ENCODE measurements around the gene FYB2. TPM values are rescaled to one million over a fixed set of nuclear protein-coding genes. Genes with fewer than 3 reads are reported as not detected.

The FYB2 gene
- total and polyA plus RNA-seq, 2 experiments from 2014 or later, result 15.5 to 18.6 TPM

GRCh38 chr1:56745231-56745630 lies 74.0 kb downstream of the FYB2 start:
- Histone ChIP-seq H3K36me3 (replicated peaks; ENCODE audit: insufficient read depth, low read depth) (no peaks in the 10 kb centered on the region), H3K4me3 (no peak overlapping the region), H2AFZ (no peak overlapping the region), H3K4me2 (no peak overlapping the region), H3K79me2 (no peaks in the 10 kb centered on the region), H4K20me1 (ENCODE audit: insufficient read depth, poor library complexity, severe bottlenecking) (no peaks in the 10 kb centered on the region), H3K4me1 (ENCODE audit: insufficient read depth) (no peaks in the 10 kb centered on the region), H3K27ac (no peak overlapping the region), H3K27me3 (no peaks in the 10 kb centered on the region), H3K9me2 (replicated peaks; ENCODE audit: insufficient read depth) (no peaks in the 10 kb centered on the region), H3K9me3 (ENCODE audit: low read depth) (no peaks in the 10 kb centered on the region)
- TF ChIP-seq CTCF (IDR thresholded peaks at IDR 0.05; ENCODE audit: poor library complexity) (no peak), EZH2 (IDR thresholded peaks at IDR 0.05; ENCODE audit: borderline replicate concordance) (no peak), EZH2phosphoT487 (IDR thresholded peaks at IDR 0.05; ENCODE audit: low read depth, severe bottlenecking, unreplicated experiment) (no peak)
- DNase-seq (ENCODE audit: low spot score), result no peak
- 93% methylated on average over 3 of the region's 3 CpGs for WGBS (ENCODE audit: low lambda C conversion rate, missing lambda C conversion rate)

- Histone ChIP-seq H3K4me3 (no peak overlapping the region), H3K79me2 (no peaks in the 10 kb centered on the region), H3K9me3 (ENCODE audit: low read depth) (no peaks in the 10 kb centered on the region), H2AFZ (no peak overlapping the region), H3K4me2 (no peak overlapping the region), H3K27me3 (no peaks in the 10 kb centered on the region), H3K4me1 (ENCODE audit: insufficient read depth) (no peaks in the 10 kb centered on the region), H3K36me3 (replicated peaks; ENCODE audit: insufficient read depth, low read depth) (no peaks in the 10 kb centered on the region), H3K27ac (no peak overlapping the region), H4K20me1 (ENCODE audit: insufficient read depth, poor library complexity, severe bottlenecking) (no peaks in the 10 kb centered on the region), H3K9me2 (replicated peaks; ENCODE audit: insufficient read depth) (no peaks in the 10 kb centered on the region)
- DNase-seq (ENCODE audit: low spot score), result no peak
- no peak for TF ChIP-seq EZH2 (IDR thresholded peaks at IDR 0.05; ENCODE audit: borderline replicate concordance)
- TF ChIP-seq EZH2phosphoT487 (IDR thresholded peaks at IDR 0.05; ENCODE audit: low read depth, severe bottlenecking, unreplicated experiment), result no peak
- no peak for TF ChIP-seq CTCF (IDR thresholded peaks at IDR 0.05; ENCODE audit: poor library complexity)
- 96% methylated on average over 2 of the region's 2 CpGs for WGBS (ENCODE audit: low lambda C conversion rate, missing lambda C conversion rate)
These were observed 90.2 kb downstream of the FYB2 start for GRCh38 chr1:56728964-56729363.

GRCh38 chr1:56726706-56727105 lies 92.5 kb downstream of the FYB2 start:
- Histone ChIP-seq H3K27me3 (no peaks in the 10 kb centered on the region), H3K9me3 (ENCODE audit: low read depth) (no peaks in the 10 kb centered on the region), H3K4me3 (no peak overlapping the region), H2AFZ (no peak overlapping the region), H4K20me1 (ENCODE audit: insufficient read depth, poor library complexity, severe bottlenecking) (no peaks in the 10 kb centered on the region), H3K4me2 (no peak overlapping the region), H3K4me1 (ENCODE audit: insufficient read depth) (no peaks in the 10 kb centered on the region), H3K79me2 (no peaks in the 10 kb centered on the region), H3K36me3 (replicated peaks; ENCODE audit: insufficient read depth, low read depth) (no peaks in the 10 kb centered on the region), H3K9me2 (replicated peaks; ENCODE audit: insufficient read depth) (no peaks in the 10 kb centered on the region), H3K27ac (no peak overlapping the region)
- TF ChIP-seq EZH2phosphoT487 (IDR thresholded peaks at IDR 0.05; ENCODE audit: low read depth, severe bottlenecking, unreplicated experiment), result no peak
- TF ChIP-seq EZH2 (IDR thresholded peaks at IDR 0.05; ENCODE audit: borderline replicate concordance), result no peak
- no peak for TF ChIP-seq CTCF (IDR thresholded peaks at IDR 0.05; ENCODE audit: poor library complexity)
- DNase-seq (ENCODE audit: low spot score), result no peak

- no peaks in the 10 kb centered on the region for H3K9me2 ChIP-seq (replicated peaks; ENCODE audit: insufficient read depth)
- H3K36me3 ChIP-seq (replicated peaks; ENCODE audit: insufficient read depth, low read depth), result no peaks in the 10 kb centered on the region
- H2AFZ ChIP-seq, result no peak overlapping the region
- H3K27me3 ChIP-seq, result no peaks in the 10 kb centered on the region
- no peaks in the 10 kb centered on the region for H3K9me3 ChIP-seq (ENCODE audit: low read depth)
- no peak overlapping the region for H3K4me2 ChIP-seq
- H4K20me1 ChIP-seq (ENCODE audit: insufficient read depth, poor library complexity, severe bottlenecking), result no peaks in the 10 kb centered on the region
- H3K4me3 ChIP-seq, result no peak overlapping the region
- 56% methylated on average over 1 of the region's 1 CpG for WGBS (ENCODE audit: low lambda C conversion rate, missing lambda C conversion rate)
- no peaks in the 10 kb centered on the region for H3K79me2 ChIP-seq
- DNase-seq (ENCODE audit: low spot score), result no peak
- TF ChIP-seq EZH2 (IDR thresholded peaks at IDR 0.05; ENCODE audit: borderline replicate concordance) (no peak), CTCF (IDR thresholded peaks at IDR 0.05; ENCODE audit: poor library complexity) (no peak), EZH2phosphoT487 (IDR thresholded peaks at IDR 0.05; ENCODE audit: low read depth, severe bottlenecking, unreplicated experiment) (no peak)
- no peak overlapping the region for H3K27ac ChIP-seq
- H3K4me1 ChIP-seq (ENCODE audit: insufficient read depth), result no peaks in the 10 kb centered on the region
These were observed 100.0 kb downstream of the FYB2 start for GRCh38 chr1:56719171-56719570.
